GM23338 (cell line): ENCODE measurements around the gene C12orf43. TPM values are rescaled to one million over a fixed set of nuclear protein-coding genes. Genes with fewer than 3 reads are reported as not detected.

ENCODE experiments used
- ATAC-seq: fragments of 200-7000 bp; cut with Tn5 transposase; 3 replicates; pipeline ENCODE4 v1.9.1; 2020
- DNase-seq: peaks from one replicate; pipeline ENCODE4 v3.0.0-alpha.2; 2015; ENCODE audit warnings: low spot score
- H2AFZ ChIP-seq: fragments of 200-600 bp; sonication (generic); 2 replicates; pipeline ENCODE4 v1.8.0; 2016; ENCODE audit warnings: antibody characterized with exemption, mild to moderate bottlenecking, moderate library complexity
- H3F3A ChIP-seq: fragments of 200-600 bp; sonication (generic); replicated peaks from 2 replicates; pipeline ENCODE4 v1.8.0; 2017; ENCODE audit warnings: antibody characterized with exemption, mixed run types, low read depth
- H3K27ac ChIP-seq: fragments of 200-600 bp; sonication (generic); 2 replicates; pipeline ENCODE4 v1.6.1; 2016; ENCODE audit warnings: low read depth
- H3K27me3 ChIP-seq: fragments of 200-600 bp; sonication (generic); 2 replicates; pipeline ENCODE4 v1.8.0; 2016; ENCODE audit warnings: mild to moderate bottlenecking, mixed run types, moderate library complexity; ENCODE audit not compliant: insufficient read depth
- H3K36me3 ChIP-seq: fragments of 200-600 bp; sonication (generic); 2 replicates; pipeline ENCODE4 v1.8.0; 2016; ENCODE audit warnings: mild to moderate bottlenecking; ENCODE audit not compliant: insufficient read depth
- H3K4me1 ChIP-seq: fragments of 200-600 bp; sonication (generic); 2 replicates; pipeline ENCODE4 v1.8.0; 2016; ENCODE audit warnings: mild to moderate bottlenecking, moderate library complexity; ENCODE audit not compliant: insufficient read depth
- H3K4me2 ChIP-seq: fragments of 200-600 bp; sonication (generic); 2 replicates; pipeline ENCODE4 v1.7.1; 2017; ENCODE audit warnings: mixed run types
- H3K4me3 ChIP-seq: fragments of 200-600 bp; sonication (generic); 2 replicates; pipeline ENCODE4 v1.6.1; 2016; ENCODE audit warnings: mixed run types
- H3K79me2 ChIP-seq: fragments of 200-600 bp; sonication (generic); replicated peaks from 2 replicates; pipeline ENCODE4 v1.8.0; 2017; ENCODE audit warnings: mild to moderate bottlenecking; ENCODE audit not compliant: insufficient read depth
- H3K9me2 ChIP-seq: fragments of 200-600 bp; sonication (generic); 2 replicates; pipeline ENCODE4 v1.8.0; 2017; ENCODE audit not compliant: insufficient read depth
- H4K20me1 ChIP-seq: fragments of 200-600 bp; sonication (generic); replicated peaks from 2 replicates; pipeline ENCODE4 v1.8.0; 2017; ENCODE audit warnings: mild to moderate bottlenecking; ENCODE audit not compliant: insufficient read depth
- H3K27ac Mint-ChIP-seq: 2 replicates; pipeline ENCODE4 v1.8.0; 2020; ENCODE audit warnings: inconsistent platforms, mild to moderate bottlenecking, moderate library complexity, mixed read lengths
- H3K27me3 Mint-ChIP-seq: 3 replicates; pipeline ENCODE4 v1.8.0; 2022; ENCODE audit warnings: low read depth, mild to moderate bottlenecking, moderate library complexity, mixed read lengths, inconsistent platforms; ENCODE audit not compliant: insufficient read depth, poor library complexity
- H3K36me3 Mint-ChIP-seq: 3 replicates; pipeline ENCODE4 v1.8.0; 2021; ENCODE audit warnings: low read depth, mild to moderate bottlenecking, inconsistent platforms, moderate library complexity, mixed read lengths
- H3K4me1 Mint-ChIP-seq: 3 replicates; pipeline ENCODE4 v1.8.0; 2020; ENCODE audit warnings: mild to moderate bottlenecking, inconsistent platforms, mixed read lengths
- H3K4me3 Mint-ChIP-seq: 3 replicates; pipeline ENCODE4 v1.8.0; 2021; ENCODE audit warnings: moderate library complexity, mild to moderate bottlenecking, inconsistent platforms, mixed read lengths
- H3K9me3 Mint-ChIP-seq: 3 replicates; pipeline ENCODE4 v1.8.0; 2020; ENCODE audit warnings: moderate library complexity, mild to moderate bottlenecking, inconsistent platforms, mixed read lengths
- CREB1 ChIP-seq: fragments of 250-450 bp; sonication (Bioruptor Pico); IDR thresholded peaks from 2 replicates; pipeline ENCODE4 v1.5.0; 2020; ENCODE audit warnings: low read depth, mild to moderate bottlenecking, moderate library complexity
- CTCF ChIP-seq, 2 experiments: fragments of 200-600 bp in 1 of 2; sonication (generic) in 1 of 2; conservative IDR thresholded peaks; 2 replicates each; pipeline versions ENCODE4 v1.5.1 to v1.6.1; 2016 to 2017; ENCODE audit warnings: antibody characterized with exemption in 2 of 2, low read depth in 2 of 2, mild to moderate bottlenecking in 2 of 2, moderate library complexity in 1 of 2
- ETS1 ChIP-seq: IDR thresholded peaks from 2 replicates; pipeline ENCODE4 v1.6.1; 2016; ENCODE audit warnings: antibody characterized with exemption
- EZH2phosphoT487 ChIP-seq: fragments of 200-600 bp; sonication (generic); IDR thresholded peaks from one replicate; pipeline ENCODE4 v1.8.1; 2018; ENCODE audit warnings: antibody characterized with exemption; ENCODE audit not compliant: unreplicated experiment
- JUNB ChIP-seq: IDR thresholded peaks from one replicate; pipeline ENCODE4 v1.6.1; 2016; ENCODE audit warnings: antibody characterized with exemption; ENCODE audit not compliant: unreplicated experiment
- NANOG ChIP-seq: IDR thresholded peaks from 2 replicates; pipeline ENCODE4 v1.6.1; 2016; ENCODE audit warnings: antibody characterized with exemption, borderline replicate concordance
- POLR2AphosphoS5 ChIP-seq: IDR thresholded peaks from 2 replicates; pipeline ENCODE4 v1.6.1; 2016; ENCODE audit warnings: antibody characterized with exemption, low read depth
- REST ChIP-seq: IDR thresholded peaks from one replicate; pipeline ENCODE4 v1.6.1; 2018; ENCODE audit warnings: antibody characterized with exemption; ENCODE audit not compliant: unreplicated experiment
- ZNF114 ChIP-seq: fragments of 250-450 bp; sonication (Bioruptor Pico); IDR thresholded peaks from 2 replicates; pipeline ENCODE4 v1.5.0; 2020; ENCODE audit warnings: mild to moderate bottlenecking, moderate library complexity
- ZNF462 ChIP-seq: fragments of 250-450 bp; sonication (Bioruptor Pico); IDR thresholded peaks from 2 replicates; pipeline ENCODE4 v1.5.0; 2020; ENCODE audit warnings: mild to moderate bottlenecking, moderate library complexity
- polyA plus RNA-seq: library from polyadenylated mRNA; unstranded; fragments of >200 nt; fragmentation: Nextera tagmentation; extraction: Ambion mirVana; gene quantifications from 2 replicates; pipeline ENCODE4 v1.2.1, GENCODE V29; 2016
- total RNA-seq: library from RNA; depleted of rRNA; stranded (reverse); fragments of >200 nt; shearing (Covaris generic); gene quantifications from 2 replicates; pipeline ENCODE4 v1.2.3, GENCODE V29; 2014

C12orf43 gene
- total and polyA plus RNA-seq, 2 experiments from 2014 or later, result 15.2 to 20.7 TPM

GRCh38 chr12:120994059-120994458 lies 22.2 kb downstream of the C12orf43 start:
- Mint-ChIP-seq H3K4me3 (no peak overlapping the region), H3K4me1 (no peaks in the 10 kb centered on the region), H3K27me3 (peaks cover 6% of the 10 kb centered on the region), H3K36me3 (no peaks in the 10 kb centered on the region; the same call in 2 of the 3 replicates), H3K9me3 (peaks cover 4% of the 10 kb centered on the region; the same call in 1 of the 3 replicates), H3K27ac (no peak overlapping the region)
- ATAC-seq (no peak), DNase-seq (no peak)
- Histone ChIP-seq H3F3A (no peaks in the 10 kb centered on the region), H4K20me1 (no peaks in the 10 kb centered on the region), H3K4me1 (no peaks in the 10 kb centered on the region), H3K27ac (no peak overlapping the region), H3K36me3 (no peaks in the 10 kb centered on the region), H3K4me2 (no peak overlapping the region), H3K79me2 (no peaks in the 10 kb centered on the region), H3K27me3 (no peaks in the 10 kb centered on the region), H3K4me3 (no peak overlapping the region), H3K9me2 (no peaks in the 10 kb centered on the region), H2AFZ (no peak overlapping the region)
- no peak for TF ChIP-seq ZNF114 (CRISPR knock-in tag)
- TF ChIP-seq NANOG, result no peak
- TF ChIP-seq EZH2phosphoT487, result no peak
- TF ChIP-seq ZNF462 (CRISPR knock-in tag), result no peak
- TF ChIP-seq REST, result no peak
- no peak for TF ChIP-seq CREB1 (CRISPR knock-in tag)
- TF ChIP-seq ETS1, result no peak
- no peak for TF ChIP-seq CTCF (conservative IDR thresholded peaks at IDR 0.05; ENCODE audit: low read depth in 2 of 2)
- no peak for TF ChIP-seq JUNB
- no peak for TF ChIP-seq POLR2AphosphoS5
